ENCODE data around the gene ZBTB20.

ZBTB20 gene

DNA sequence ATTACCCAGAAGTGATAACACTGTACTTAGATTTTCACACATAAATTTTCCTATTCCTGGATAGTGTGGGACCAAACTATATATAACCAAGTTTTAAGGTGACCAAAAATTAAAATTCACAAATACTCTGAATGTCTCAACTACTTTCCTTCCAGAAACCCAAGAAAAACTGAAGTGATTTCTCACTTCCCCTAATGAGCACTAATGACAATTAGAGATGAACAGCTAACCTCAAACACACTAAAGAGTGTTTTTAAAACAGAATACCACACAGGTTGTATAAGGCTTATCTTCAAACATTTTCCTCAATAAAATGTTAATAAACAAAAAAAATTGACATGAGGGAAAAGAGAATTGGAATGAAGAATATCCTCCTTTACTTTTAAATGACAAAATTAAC is 188.2 kb downstream of the ZBTB20 start:
- Histone ChIP-seq H3K4me3 (ENCODE audit: low read length) (no peak overlapping the region), H3K36me3 (replicated peaks; ENCODE audit: low read depth, low read length) (no peaks in the 10 kb centered on the region), H3K4me1 (ENCODE audit: low read length) (peaks cover 8% of the 10 kb centered on the region), H3K4me2 (ENCODE audit: low read length) (no peak overlapping the region), H3K27me3 (ENCODE audit: low read depth, low read length) (no peaks in the 10 kb centered on the region; the same call in 1 of the 2 replicates), H3K9me3 (ENCODE audit: insufficient read depth, low read length) (no peaks in the 10 kb centered on the region), H4K20me1 (ENCODE audit: insufficient read depth, low read length) (no peaks in the 10 kb centered on the region), H3K27ac (ENCODE audit: low read length) (no peak overlapping the region), H2AFZ (ENCODE audit: low read depth, low read length) (no peak overlapping the region), H3K79me2 (ENCODE audit: low read length) (no peaks in the 10 kb centered on the region), H3K9ac (ENCODE audit: low read length) (no peak overlapping the region)
- no peak for TF ChIP-seq EZH2phosphoT487 (IDR thresholded peaks at IDR 0.05; ENCODE audit: low read depth)
- TF ChIP-seq, protein P1, sequence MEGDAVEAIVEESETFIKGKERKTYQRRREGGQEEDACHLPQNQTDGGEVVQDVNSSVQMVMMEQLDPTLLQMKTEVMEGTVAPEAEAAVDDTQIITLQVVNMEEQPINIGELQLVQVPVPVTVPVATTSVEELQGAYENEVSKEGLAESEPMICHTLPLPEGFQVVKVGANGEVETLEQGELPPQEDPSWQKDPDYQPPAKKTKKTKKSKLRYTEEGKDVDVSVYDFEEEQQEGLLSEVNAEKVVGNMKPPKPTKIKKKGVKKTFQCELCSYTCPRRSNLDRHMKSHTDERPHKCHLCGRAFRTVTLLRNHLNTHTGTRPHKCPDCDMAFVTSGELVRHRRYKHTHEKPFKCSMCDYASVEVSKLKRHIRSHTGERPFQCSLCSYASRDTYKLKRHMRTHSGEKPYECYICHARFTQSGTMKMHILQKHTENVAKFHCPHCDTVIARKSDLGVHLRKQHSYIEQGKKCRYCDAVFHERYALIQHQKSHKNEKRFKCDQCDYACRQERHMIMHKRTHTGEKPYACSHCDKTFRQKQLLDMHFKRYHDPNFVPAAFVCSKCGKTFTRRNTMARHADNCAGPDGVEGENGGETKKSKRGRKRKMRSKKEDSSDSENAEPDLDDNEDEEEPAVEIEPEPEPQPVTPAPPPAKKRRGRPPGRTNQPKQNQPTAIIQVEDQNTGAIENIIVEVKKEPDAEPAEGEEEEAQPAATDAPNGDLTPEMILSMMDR (IDR thresholded peaks at IDR 0.05; ENCODE audit: low read depth, low read length) = no peak

DNA sequence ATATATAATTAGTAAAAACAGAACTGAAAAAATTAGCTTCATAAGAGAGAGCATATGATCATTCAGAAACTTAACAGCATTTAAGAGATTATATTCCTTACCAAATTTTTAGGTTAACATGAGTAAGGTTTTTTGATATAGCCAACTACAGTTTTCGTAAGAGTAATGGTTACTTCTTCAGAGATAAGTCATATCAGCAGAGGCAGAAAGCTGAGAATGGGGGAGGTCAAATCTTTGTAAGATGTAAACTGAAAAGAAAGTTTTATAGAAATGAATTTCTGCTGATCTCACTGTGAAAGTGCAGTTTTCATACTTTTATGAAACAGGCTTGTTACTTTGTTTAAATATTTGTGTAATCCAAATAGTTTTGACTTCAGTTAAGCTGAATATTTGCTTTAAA is 193.3 kb downstream of the ZBTB20 start:
- H3K9ac ChIP-seq (ENCODE audit: low read length) = no peak overlapping the region
- TF ChIP-seq EZH2phosphoT487 (IDR thresholded peaks at IDR 0.05; ENCODE audit: low read depth) = no peak
- TF ChIP-seq, protein P1 (IDR thresholded peaks at IDR 0.05; ENCODE audit: low read depth, low read length) = no peak
- no peak overlapping the region for H3K27ac ChIP-seq (ENCODE audit: low read length)
- peaks cover 3% of the 10 kb centered on the region for H3K4me1 ChIP-seq (ENCODE audit: low read length)
- no peaks in the 10 kb centered on the region for H3K79me2 ChIP-seq (ENCODE audit: low read length)
- H3K9me3 ChIP-seq (ENCODE audit: insufficient read depth, low read length) = peaks cover 11% of the 10 kb centered on the region; the same call in 1 of the 2 replicates
- no peaks in the 10 kb centered on the region for H3K36me3 ChIP-seq (replicated peaks; ENCODE audit: low read depth, low read length)
- H3K27me3 ChIP-seq (ENCODE audit: low read depth, low read length) = no peaks in the 10 kb centered on the region
- no peak overlapping the region for H3K4me3 ChIP-seq (ENCODE audit: low read length)
- no peaks in the 10 kb centered on the region for H4K20me1 ChIP-seq (ENCODE audit: insufficient read depth, low read length)
- no peak overlapping the region for H2AFZ ChIP-seq (ENCODE audit: low read depth, low read length)
- H3K4me2 ChIP-seq (ENCODE audit: low read length) = no peak overlapping the region

- Histone ChIP-seq H3K9ac (ENCODE audit: low read length) (no peak overlapping the region), H3K9me3 (ENCODE audit: insufficient read depth, low read length) (peaks cover 11% of the 10 kb centered on the region; the same call in 1 of the 2 replicates), H3K79me2 (ENCODE audit: low read length) (no peaks in the 10 kb centered on the region), H4K20me1 (ENCODE audit: insufficient read depth, low read length) (no peaks in the 10 kb centered on the region), H2AFZ (ENCODE audit: low read depth, low read length) (no peak overlapping the region), H3K4me1 (ENCODE audit: low read length) (no peaks in the 10 kb centered on the region), H3K27ac (ENCODE audit: low read length) (no peak overlapping the region), H3K4me3 (ENCODE audit: low read length) (no peak overlapping the region), H3K27me3 (ENCODE audit: low read depth, low read length) (no peaks in the 10 kb centered on the region), H3K4me2 (ENCODE audit: low read length) (no peak overlapping the region), H3K36me3 (replicated peaks; ENCODE audit: low read depth, low read length) (no peaks in the 10 kb centered on the region)
- TF ChIP-seq EZH2phosphoT487 (IDR thresholded peaks at IDR 0.05; ENCODE audit: low read depth) = no peak
- TF ChIP-seq, protein P1 (IDR thresholded peaks at IDR 0.05; ENCODE audit: low read depth, low read length) = no peak
These were observed 193.8 kb downstream of the ZBTB20 start for GRCh38 chr3:114953215-114953799.

DNA sequence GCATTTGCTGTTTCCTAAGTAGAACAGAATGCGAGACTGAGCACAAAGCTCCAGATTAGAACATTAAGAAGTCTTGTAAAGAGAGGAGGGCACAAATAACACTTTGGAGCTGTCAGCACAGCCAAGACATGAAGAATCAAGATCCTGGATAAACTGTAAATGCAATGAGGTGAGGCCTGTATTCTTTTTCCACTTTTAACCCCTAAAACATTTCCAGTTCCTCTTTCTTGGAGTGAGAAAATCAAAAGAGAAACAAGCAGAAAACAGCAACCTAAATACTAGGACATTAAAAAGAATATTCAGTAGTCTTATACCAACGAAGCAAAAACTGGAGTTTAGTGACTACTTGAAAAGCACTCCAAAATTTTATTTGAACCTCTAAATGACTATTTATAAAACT is 204.3 kb downstream of the ZBTB20 start:
- H2AFZ ChIP-seq (ENCODE audit: low read depth, low read length) = no peak overlapping the region
- H3K27ac ChIP-seq (ENCODE audit: low read length) = no peak overlapping the region
- H3K9me3 ChIP-seq (ENCODE audit: insufficient read depth, low read length) = no peaks in the 10 kb centered on the region
- H3K4me2 ChIP-seq (ENCODE audit: low read length) = no peak overlapping the region
- no peaks in the 10 kb centered on the region for H4K20me1 ChIP-seq (ENCODE audit: insufficient read depth, low read length)
- H3K79me2 ChIP-seq (ENCODE audit: low read length) = no peaks in the 10 kb centered on the region
- H3K4me1 ChIP-seq (ENCODE audit: low read length) = peaks cover 6% of the 10 kb centered on the region; the same call in 1 of the 2 replicates
- no peak overlapping the region for H3K9ac ChIP-seq (ENCODE audit: low read length)
- no peaks in the 10 kb centered on the region for H3K27me3 ChIP-seq (ENCODE audit: low read depth, low read length)
- H3K36me3 ChIP-seq (replicated peaks; ENCODE audit: low read depth, low read length) = no peaks in the 10 kb centered on the region
- TF ChIP-seq, protein P1 (IDR thresholded peaks at IDR 0.05; ENCODE audit: low read depth, low read length) = no peak
- no peak for TF ChIP-seq EZH2phosphoT487 (IDR thresholded peaks at IDR 0.05; ENCODE audit: low read depth)
- no peak overlapping the region for H3K4me3 ChIP-seq (ENCODE audit: low read length)

All from OCI-LY3 (cell line).